Raji (cell line): ENCODE results near the gene ORAI1.

Experiments used
- POLR2A ChIP-seq: IDR thresholded peaks from 2 replicates; pipeline ENCODE4 v1.6.1; 2011; ENCODE audit warnings: low read depth, low read length, control low read depth; ENCODE audit not compliant: insufficient read depth

Gene ORAI1

GRCh38 chr12:121632069-121632970, 6.0 kb downstream of the ORAI1 start:
- no peak for TF ChIP-seq POLR2A

GRCh38 chr12:121634836-121635235, 8.5 kb downstream of the ORAI1 start:
- TF ChIP-seq POLR2A, result no peak

- TF ChIP-seq POLR2A, result no peak
Measured at GRCh38 chr12:121637231-121637914, 11.0 kb downstream of the ORAI1 start.

GRCh38 chr12:121638298-121639202, 12.2 kb downstream of the ORAI1 start:
- TF ChIP-seq POLR2A, result no peak

GRCh38 chr12:121641343-121641630, 15.0 kb downstream of the ORAI1 start:
- no peak for TF ChIP-seq POLR2A

- no peak for TF ChIP-seq POLR2A
Measured at GRCh38 chr12:121648458-121649028, 22.2 kb downstream of the ORAI1 start.

GRCh38 chr12:121649322-121649721, 23.0 kb downstream of the ORAI1 start:
- no peak for TF ChIP-seq POLR2A

- no peak for TF ChIP-seq POLR2A
Measured at GRCh38 chr12:121649819-121650353, 23.6 kb downstream of the ORAI1 start.

- no peak for TF ChIP-seq POLR2A
Measured at GRCh38 chr12:121651320-121651719, 25.0 kb downstream of the ORAI1 start.

- no peak for TF ChIP-seq POLR2A
Measured at GRCh38 chr12:121652767-121653497, 26.6 kb downstream of the ORAI1 start.

GRCh38 chr12:121653999-121654398, 27.7 kb downstream of the ORAI1 start:
- no peak for TF ChIP-seq POLR2A

GRCh38 chr12:121656122-121656521, 29.8 kb downstream of the ORAI1 start:
- no peak for TF ChIP-seq POLR2A

GRCh38 chr12:121657305-121658008, 31.1 kb downstream of the ORAI1 start:
- no peak for TF ChIP-seq POLR2A

GRCh38 chr12:121663610-121663929, 37.2 kb downstream of the ORAI1 start:
- TF ChIP-seq POLR2A, result no peak
